GM23338 (cell line): ENCODE data around the gene NFATC1. TPM values are rescaled to one million over a fixed set of nuclear protein-coding genes. Genes with fewer than 3 reads are reported as not detected.

ENCODE experiments used
- ATAC-seq: fragments of 200-7000 bp; cut with Tn5 transposase; 3 replicates; pipeline ENCODE4 v1.9.1; 2020
- DNase-seq: peaks from one replicate; pipeline ENCODE4 v3.0.0-alpha.2; 2015; ENCODE audit warnings: low spot score
- H2AFZ ChIP-seq: fragments of 200-600 bp; sonication (generic); 2 replicates; pipeline ENCODE4 v1.8.0; 2016; ENCODE audit warnings: antibody characterized with exemption, mild to moderate bottlenecking, moderate library complexity
- H3F3A ChIP-seq: fragments of 200-600 bp; sonication (generic); replicated peaks from 2 replicates; pipeline ENCODE4 v1.8.0; 2017; ENCODE audit warnings: antibody characterized with exemption, mixed run types, low read depth
- H3K27ac ChIP-seq: fragments of 200-600 bp; sonication (generic); 2 replicates; pipeline ENCODE4 v1.6.1; 2016; ENCODE audit warnings: low read depth
- H3K27me3 ChIP-seq: fragments of 200-600 bp; sonication (generic); 2 replicates; pipeline ENCODE4 v1.8.0; 2016; ENCODE audit warnings: mild to moderate bottlenecking, mixed run types, moderate library complexity; ENCODE audit not compliant: insufficient read depth
- H3K36me3 ChIP-seq: fragments of 200-600 bp; sonication (generic); 2 replicates; pipeline ENCODE4 v1.8.0; 2016; ENCODE audit warnings: mild to moderate bottlenecking; ENCODE audit not compliant: insufficient read depth
- H3K4me1 ChIP-seq: fragments of 200-600 bp; sonication (generic); 2 replicates; pipeline ENCODE4 v1.8.0; 2016; ENCODE audit warnings: mild to moderate bottlenecking, moderate library complexity; ENCODE audit not compliant: insufficient read depth
- H3K4me2 ChIP-seq: fragments of 200-600 bp; sonication (generic); 2 replicates; pipeline ENCODE4 v1.7.1; 2017; ENCODE audit warnings: mixed run types
- H3K4me3 ChIP-seq: fragments of 200-600 bp; sonication (generic); 2 replicates; pipeline ENCODE4 v1.6.1; 2016; ENCODE audit warnings: mixed run types
- H3K79me2 ChIP-seq: fragments of 200-600 bp; sonication (generic); replicated peaks from 2 replicates; pipeline ENCODE4 v1.8.0; 2017; ENCODE audit warnings: mild to moderate bottlenecking; ENCODE audit not compliant: insufficient read depth
- H3K9me2 ChIP-seq: fragments of 200-600 bp; sonication (generic); 2 replicates; pipeline ENCODE4 v1.8.0; 2017; ENCODE audit not compliant: insufficient read depth
- H4K20me1 ChIP-seq: fragments of 200-600 bp; sonication (generic); replicated peaks from 2 replicates; pipeline ENCODE4 v1.8.0; 2017; ENCODE audit warnings: mild to moderate bottlenecking; ENCODE audit not compliant: insufficient read depth
- H3K27ac Mint-ChIP-seq: 2 replicates; pipeline ENCODE4 v1.8.0; 2020; ENCODE audit warnings: inconsistent platforms, mild to moderate bottlenecking, moderate library complexity, mixed read lengths
- H3K27me3 Mint-ChIP-seq: 3 replicates; pipeline ENCODE4 v1.8.0; 2022; ENCODE audit warnings: low read depth, mild to moderate bottlenecking, moderate library complexity, mixed read lengths, inconsistent platforms; ENCODE audit not compliant: insufficient read depth, poor library complexity
- H3K36me3 Mint-ChIP-seq: 3 replicates; pipeline ENCODE4 v1.8.0; 2021; ENCODE audit warnings: low read depth, mild to moderate bottlenecking, inconsistent platforms, moderate library complexity, mixed read lengths
- H3K4me1 Mint-ChIP-seq: 3 replicates; pipeline ENCODE4 v1.8.0; 2020; ENCODE audit warnings: mild to moderate bottlenecking, inconsistent platforms, mixed read lengths
- H3K4me3 Mint-ChIP-seq: 3 replicates; pipeline ENCODE4 v1.8.0; 2021; ENCODE audit warnings: moderate library complexity, mild to moderate bottlenecking, inconsistent platforms, mixed read lengths
- H3K9me3 Mint-ChIP-seq: 3 replicates; pipeline ENCODE4 v1.8.0; 2020; ENCODE audit warnings: moderate library complexity, mild to moderate bottlenecking, inconsistent platforms, mixed read lengths
- CREB1 ChIP-seq: fragments of 250-450 bp; sonication (Bioruptor Pico); IDR thresholded peaks from 2 replicates; pipeline ENCODE4 v1.5.0; 2020; ENCODE audit warnings: low read depth, mild to moderate bottlenecking, moderate library complexity
- ETS1 ChIP-seq: IDR thresholded peaks from 2 replicates; pipeline ENCODE4 v1.6.1; 2016; ENCODE audit warnings: antibody characterized with exemption
- JUNB ChIP-seq: IDR thresholded peaks from one replicate; pipeline ENCODE4 v1.6.1; 2016; ENCODE audit warnings: antibody characterized with exemption; ENCODE audit not compliant: unreplicated experiment
- POLR2AphosphoS5 ChIP-seq: IDR thresholded peaks from 2 replicates; pipeline ENCODE4 v1.6.1; 2016; ENCODE audit warnings: antibody characterized with exemption, low read depth
- REST ChIP-seq: IDR thresholded peaks from one replicate; pipeline ENCODE4 v1.6.1; 2018; ENCODE audit warnings: antibody characterized with exemption; ENCODE audit not compliant: unreplicated experiment
- STAT1 ChIP-seq: IDR thresholded peaks from one replicate; pipeline ENCODE4 v1.6.1; 2016; ENCODE audit warnings: antibody characterized with exemption; ENCODE audit not compliant: unreplicated experiment
- polyA plus RNA-seq: library from polyadenylated mRNA; unstranded; fragments of >200 nt; fragmentation: Nextera tagmentation; extraction: Ambion mirVana; gene quantifications from 2 replicates; pipeline ENCODE4 v1.2.1, GENCODE V29; 2016
- total RNA-seq: library from RNA; depleted of rRNA; stranded (reverse); fragments of >200 nt; shearing (Covaris generic); gene quantifications from 2 replicates; pipeline ENCODE4 v1.2.3, GENCODE V29; 2014

The NFATC1 gene
- total and polyA plus RNA-seq, 2 experiments from 2014 or later, result 3.9 to 6.4 TPM

GRCh38 chr18:79519751-79520477 is 124.2 kb downstream of the NFATC1 start:
- H4K20me1 ChIP-seq, result no peaks in the 10 kb centered on the region; the same call in 1 of the 2 replicates
- no peak overlapping the region for H3K27ac ChIP-seq
- Mint-ChIP-seq H3K36me3 (no peaks in the 10 kb centered on the region), H3K27ac (no peak overlapping the region), H3K4me1 (peaks cover 2% of the 10 kb centered on the region; the same call in 1 of the 3 replicates), H3K27me3 (peaks cover 7% of the 10 kb centered on the region), H3K4me3 (no peak overlapping the region), H3K9me3 (no peaks in the 10 kb centered on the region; the same call in 2 of the 3 replicates)
- no peak overlapping the region for H3K4me2 ChIP-seq
- H3K4me3 ChIP-seq, result no peak overlapping the region
- DNase-seq, result peak; percentile 46
- no peak overlapping the region for H2AFZ ChIP-seq
- no peaks in the 10 kb centered on the region for H3K27me3 ChIP-seq
- ATAC-seq, result peak; percentile 44; the same call in 2 of the 3 replicates
- H3K36me3 ChIP-seq, result no peaks in the 10 kb centered on the region
- no peaks in the 10 kb centered on the region for H3F3A ChIP-seq
- no peaks in the 10 kb centered on the region for H3K9me2 ChIP-seq
- H3K79me2 ChIP-seq, result no peaks in the 10 kb centered on the region
- TF ChIP-seq POLR2AphosphoS5, result no peak
- TF ChIP-seq CREB1 (CRISPR knock-in tag), result no peak
- no peak for TF ChIP-seq REST
- no peak for TF ChIP-seq ETS1
- H3K4me1 ChIP-seq, result no peaks in the 10 kb centered on the region

- Histone ChIP-seq H3K4me3 (no peak overlapping the region), H2AFZ (no peak overlapping the region), H3K4me1 (no peaks in the 10 kb centered on the region), H3K27ac (no peak overlapping the region), H3K79me2 (no peaks in the 10 kb centered on the region), H3K36me3 (no peaks in the 10 kb centered on the region), H3F3A (no peaks in the 10 kb centered on the region), H3K9me2 (no peaks in the 10 kb centered on the region), H4K20me1 (no peaks in the 10 kb centered on the region; the same call in 1 of the 2 replicates), H3K27me3 (no peaks in the 10 kb centered on the region), H3K4me2 (no peak overlapping the region)
- DNase-seq (no peak), ATAC-seq (no peak)
- Mint-ChIP-seq H3K9me3 (no peaks in the 10 kb centered on the region; the same call in 2 of the 3 replicates), H3K4me3 (no peak overlapping the region), H3K27me3 (peaks cover 9% of the 10 kb centered on the region), H3K36me3 (no peaks in the 10 kb centered on the region), H3K4me1 (peaks cover 6% of the 10 kb centered on the region), H3K27ac (no peak overlapping the region)
- TF ChIP-seq ETS1 (no peak), CREB1 (CRISPR knock-in tag) (no peak), JUNB (no peak), STAT1 (no peak)
Measured at GRCh38 chr18:79520478-79521390, 125.0 kb downstream of the NFATC1 start.
